ENCODE results near the gene CNTNAP5. TPM values are rescaled to one million over a fixed set of nuclear protein-coding genes. Genes with fewer than 3 reads are reported as not detected.

Gene CNTNAP5
- total RNA-seq, 1 donor from 2014 or later = not detected

- H3K4me3 ChIP-seq (ENCODE audit: low read depth, low read length) = no peak overlapping the region
- no peak for DNase-seq (ENCODE audit: low read depth)
- TF ChIP-seq CTCF (conservative IDR thresholded peaks at IDR 0.05; ENCODE audit: low read depth, low read length) = no peak
Measured at GRCh38 chr2:124281541-124281940, 256.5 kb downstream of the CNTNAP5 start.

GRCh38 chr2:124283096-124283495 lies 258.0 kb downstream of the CNTNAP5 start:
- no peak overlapping the region for H3K4me3 ChIP-seq (ENCODE audit: low read depth, low read length)
- TF ChIP-seq CTCF (conservative IDR thresholded peaks at IDR 0.05; ENCODE audit: low read depth, low read length) = no peak
- peak; percentile 38 for DNase-seq (ENCODE audit: low read depth)

- no peak overlapping the region for H3K4me3 ChIP-seq (ENCODE audit: low read depth, low read length)
- DNase-seq (ENCODE audit: low read depth) = no peak
- no peak for TF ChIP-seq CTCF (conservative IDR thresholded peaks at IDR 0.05; ENCODE audit: low read depth, low read length)
Measured at GRCh38 chr2:124286089-124286783, 261.1 kb downstream of the CNTNAP5 start.

- no peak for TF ChIP-seq CTCF (conservative IDR thresholded peaks at IDR 0.05; ENCODE audit: low read depth, low read length)
- no peak overlapping the region for H3K4me3 ChIP-seq (ENCODE audit: low read depth, low read length)
- DNase-seq (ENCODE audit: low read depth) = no peak
Measured at GRCh38 chr2:124289060-124289459, 264.0 kb downstream of the CNTNAP5 start.

- no peak for TF ChIP-seq CTCF (conservative IDR thresholded peaks at IDR 0.05; ENCODE audit: low read depth, low read length)
- no peak overlapping the region for H3K4me3 ChIP-seq (ENCODE audit: low read depth, low read length)
- no peak for DNase-seq (ENCODE audit: low read depth)
Measured at GRCh38 chr2:124289615-124290014, 264.5 kb downstream of the CNTNAP5 start.

GRCh38 chr2:124296470-124296869 lies 271.4 kb downstream of the CNTNAP5 start:
- H3K4me3 ChIP-seq (ENCODE audit: low read depth, low read length) = no peak overlapping the region
- no peak for TF ChIP-seq CTCF (conservative IDR thresholded peaks at IDR 0.05; ENCODE audit: low read depth, low read length)
- no peak for DNase-seq (ENCODE audit: low read depth)

GRCh38 chr2:124301915-124302314 lies 276.8 kb downstream of the CNTNAP5 start:
- no peak for TF ChIP-seq CTCF (conservative IDR thresholded peaks at IDR 0.05; ENCODE audit: low read depth, low read length)
- no peak overlapping the region for H3K4me3 ChIP-seq (ENCODE audit: low read depth, low read length)
- DNase-seq (ENCODE audit: low read depth) = no peak

All from epithelial cell of proximal tubule (primary cell).